HEK293T (cell line): ENCODE data around the gene P3R3URF.

Experiments used
- ELF4 ChIP-seq: fragments of 450-650 bp; IDR thresholded peaks from 2 replicates; pipeline ENCODE4 v1.6.1; 2017; ENCODE audit warnings: antibody characterized with exemption
- FOXA1 ChIP-seq: fragments of 450-650 bp; IDR thresholded peaks from 2 replicates; pipeline ENCODE4 v1.6.1; 2016; ENCODE audit warnings: mild to moderate bottlenecking
- FOXM1 ChIP-seq: fragments of 450-650 bp; IDR thresholded peaks from 2 replicates; pipeline ENCODE4 v1.6.1; 2017; ENCODE audit warnings: mild to moderate bottlenecking, borderline replicate concordance
- SP1 ChIP-seq: fragments of 450-650 bp; IDR thresholded peaks from 2 replicates; pipeline ENCODE4 v1.6.1; 2017
- TARDBP ChIP-seq: fragments of 450-650 bp; IDR thresholded peaks from 2 replicates; pipeline ENCODE4 v1.6.1; 2016

DNA sequence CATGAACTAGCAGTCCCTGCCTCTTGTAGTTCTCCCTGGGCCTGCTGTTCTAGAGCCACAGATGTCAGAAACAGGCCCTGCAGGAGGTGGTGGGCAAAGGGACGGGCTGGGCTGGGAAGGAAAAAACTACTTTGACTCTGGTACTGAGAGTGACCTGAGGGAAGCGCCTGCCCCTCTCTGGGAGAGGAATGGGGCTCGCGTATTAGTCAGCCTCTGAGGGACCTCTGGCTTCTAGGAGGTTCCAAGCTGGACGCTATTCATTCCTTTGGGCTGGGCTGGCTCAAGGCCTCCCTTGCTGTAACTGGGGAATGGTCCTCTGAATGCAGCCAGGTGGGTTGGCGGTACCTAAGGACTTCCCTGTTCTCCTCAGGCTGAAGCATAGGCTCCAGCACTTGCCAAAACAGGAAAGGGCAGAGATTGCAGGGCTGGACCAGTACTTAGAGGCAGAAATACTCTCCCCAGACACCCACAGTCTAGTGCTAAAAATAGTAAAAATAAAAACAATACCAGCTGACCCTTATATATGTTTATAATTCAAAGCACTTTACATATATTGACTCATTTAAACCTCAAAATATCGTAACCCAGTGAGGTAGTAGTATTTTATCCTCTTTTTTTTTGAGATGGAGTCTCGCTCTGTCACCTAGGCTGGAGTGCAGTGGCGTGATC is 14.9 kb upstream of the P3R3URF start:
- TF ChIP-seq FOXA1 (no peak), ELF4 (no peak), SP1 (no peak), FOXM1 (no peak), TARDBP (no peak)
